ENCODE results near the gene RNF17.
"Not testable (repeated sequence)": the region's sequence is repeated elsewhere in the genome, so short reads cannot be mapped to it uniquely, and the experiment has no call there.

RNF17 gene

DNA sequence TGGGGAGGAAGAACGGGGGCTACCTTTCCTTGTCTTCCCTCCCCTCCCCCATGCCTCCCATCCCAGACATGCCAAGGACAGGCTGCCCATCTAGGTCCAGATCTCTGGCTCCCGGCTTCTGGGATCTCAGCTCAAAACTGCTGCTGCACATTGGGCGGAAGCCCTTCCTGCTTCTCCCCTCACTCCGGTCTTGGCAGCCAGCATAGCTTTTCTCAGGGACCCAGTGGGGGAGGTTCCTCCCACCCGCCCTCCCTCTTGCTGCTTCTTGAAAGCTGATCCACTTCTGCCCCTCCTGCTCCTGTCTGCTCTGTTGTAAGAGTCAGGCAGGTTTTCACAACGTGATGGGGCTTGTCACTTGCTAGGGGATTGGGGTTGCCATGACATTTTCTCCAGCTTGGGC, 21.7 kb upstream of the RNF17 start:
- DNase-seq (ENCODE audit: low read depth in 4 of 4, low spot score in 1 of 4), result no peak

- no peak for DNase-seq (ENCODE audit: low read depth in 4 of 4, low spot score in 1 of 4)
Observed at GRCh38 chr13:24742977-24743376, 21.0 kb upstream of the RNF17 start.

GRCh38 chr13:24744247-24744646, 19.7 kb upstream of the RNF17 start:
- no peak for DNase-seq (ENCODE audit: low read depth in 4 of 4, low spot score in 1 of 4)

- no peak for DNase-seq (ENCODE audit: low read depth in 4 of 4, low spot score in 1 of 4)
Observed at GRCh38 chr13:24745516-24745860, 18.5 kb upstream of the RNF17 start.

DNA sequence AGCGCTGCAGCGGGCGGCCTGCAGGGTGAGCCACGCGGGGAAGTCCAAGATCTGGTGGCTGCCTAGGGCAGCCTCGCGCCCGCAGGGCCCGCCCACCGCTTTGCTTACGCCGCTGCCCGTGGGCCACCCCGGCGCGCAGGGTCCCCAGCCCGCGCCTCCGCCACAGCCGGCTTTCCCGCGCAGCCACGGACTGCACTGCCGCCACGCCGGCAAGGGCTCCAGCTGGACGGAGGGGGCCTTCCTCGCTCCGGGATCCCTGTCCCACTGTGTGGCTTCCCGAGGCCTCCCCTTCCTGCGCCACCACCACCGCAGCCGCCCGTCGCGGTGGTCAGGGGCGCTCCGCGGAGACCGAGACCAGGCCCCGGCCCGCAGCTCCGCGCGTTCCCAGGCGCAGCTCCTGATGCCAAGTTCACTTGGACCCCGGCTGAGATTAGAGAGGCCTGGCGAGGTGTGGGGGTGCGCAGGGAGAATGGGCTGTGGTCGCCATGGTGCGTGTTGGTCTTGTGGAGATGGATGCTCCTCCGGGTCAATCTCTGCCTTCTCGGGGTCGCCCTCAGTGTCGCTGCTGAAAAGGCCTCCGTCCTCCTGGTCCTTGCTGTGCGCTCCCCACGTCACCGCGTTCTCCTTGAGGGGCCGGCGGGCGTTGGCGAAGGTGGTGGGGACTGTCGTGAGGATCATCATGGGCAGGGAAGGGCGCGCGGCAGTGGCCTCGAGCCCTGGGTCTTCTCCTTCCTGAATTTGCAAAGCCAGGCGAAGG, 17.9 kb upstream of the RNF17 start:
- DNase-seq (ENCODE audit: low read depth in 4 of 4, low spot score in 1 of 4), result no peak

- no peak for DNase-seq (ENCODE audit: low read depth in 4 of 4, low spot score in 1 of 4)
Observed at GRCh38 chr13:24746618-24747247, 17.2 kb upstream of the RNF17 start.

DNA sequence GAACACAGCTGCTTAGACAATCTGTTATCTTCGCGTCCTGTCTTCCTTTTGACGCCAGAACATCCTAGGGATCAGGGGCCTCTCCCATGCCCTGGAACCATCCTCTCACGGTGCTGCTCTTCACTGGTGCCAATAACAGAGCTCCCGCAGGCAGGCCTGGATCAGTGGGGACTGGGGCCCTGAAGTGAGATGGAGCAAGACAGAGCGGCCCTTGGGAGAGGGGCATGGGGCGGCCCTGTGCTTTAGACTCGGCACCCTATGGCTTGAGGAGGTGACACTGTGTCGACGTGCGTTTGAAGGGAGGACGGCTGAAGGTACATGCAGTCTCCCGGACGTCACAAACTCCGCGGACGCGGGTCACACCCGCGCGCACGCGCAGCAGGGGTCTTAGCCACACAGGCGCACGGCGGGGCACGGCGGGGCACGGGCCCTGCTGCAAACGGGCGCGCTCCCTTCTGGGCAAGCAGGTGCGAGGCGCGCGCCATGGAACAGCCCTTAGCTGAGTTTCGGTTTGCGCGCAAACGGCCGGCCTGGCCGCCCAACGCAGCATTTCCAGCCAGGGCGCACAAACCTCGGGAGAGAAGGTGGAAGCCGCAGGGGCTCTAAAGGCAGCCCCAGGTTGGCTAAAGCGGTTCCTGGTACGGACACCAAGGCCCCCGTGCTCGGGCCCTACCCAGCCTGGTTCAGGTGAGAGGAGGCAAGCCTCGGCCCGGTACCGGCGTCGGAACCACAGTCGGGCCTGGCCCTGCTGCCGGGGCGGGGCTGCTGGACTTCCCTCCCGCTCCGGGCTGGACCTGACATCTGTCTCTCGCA, 16.5 kb upstream of the RNF17 start:
- peak in 1 of 4 experiments; percentile 25 for DNase-seq (ENCODE audit: low read depth in 4 of 4, low spot score in 1 of 4)

GRCh38 chr13:24748061-24748400, 15.9 kb upstream of the RNF17 start:
- DNase-seq (ENCODE audit: low read depth in 4 of 4, low spot score in 1 of 4), result no peak

- DNase-seq (ENCODE audit: low read depth in 4 of 4, low spot score in 1 of 4), result no peak
Observed at GRCh38 chr13:24759197-24759596, 4.8 kb upstream of the RNF17 start.

GRCh38 chr13:24764276-24764630, 284 bp downstream of the RNF17 start:
- no peak for DNase-seq (ENCODE audit: low read depth in 4 of 4, low spot score in 1 of 4)

DNA sequence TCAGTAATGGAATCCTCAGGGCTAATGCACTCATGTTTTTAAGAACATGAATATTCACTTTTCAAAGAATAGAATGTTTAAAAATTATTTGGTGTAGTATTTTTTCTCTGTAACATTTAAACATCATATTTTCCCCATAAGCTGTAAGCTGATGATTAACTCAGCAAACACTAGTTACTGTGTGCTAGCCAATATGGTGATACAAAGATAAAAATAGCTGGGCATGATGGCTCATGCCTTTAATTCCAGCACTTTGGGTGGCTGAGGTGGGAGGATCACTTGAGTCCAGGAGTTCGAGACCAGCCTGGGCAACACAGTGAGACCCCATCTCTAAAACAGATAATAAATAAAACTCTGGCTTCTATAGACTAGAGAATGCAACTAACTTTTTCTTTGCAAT, 13.2 kb downstream of the RNF17 start:
- no peak for DNase-seq (ENCODE audit: low read depth in 4 of 4, low spot score in 1 of 4)

DNA sequence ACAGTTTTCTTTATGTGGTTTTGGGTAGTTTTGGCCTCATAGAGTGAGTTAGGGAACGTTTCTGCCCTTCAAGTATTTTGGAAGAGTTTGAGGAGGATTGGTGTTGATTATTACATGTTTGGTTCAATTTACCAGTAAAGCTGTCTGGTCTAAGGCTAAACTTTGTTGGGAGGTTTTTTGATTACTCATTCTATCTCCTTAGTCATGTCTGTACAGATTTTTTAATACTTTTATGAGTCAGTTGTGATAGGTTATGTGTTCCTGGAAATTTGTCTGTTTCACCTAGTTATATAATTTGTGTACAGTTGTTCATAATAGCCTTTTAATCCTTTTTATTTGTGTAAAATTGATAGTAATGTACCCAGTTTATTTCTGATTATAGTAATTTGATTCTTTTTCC, 20.4 kb downstream of the RNF17 start:
- DNase-seq (ENCODE audit: low read depth in 4 of 4, low spot score in 1 of 4), result no peak

DNA sequence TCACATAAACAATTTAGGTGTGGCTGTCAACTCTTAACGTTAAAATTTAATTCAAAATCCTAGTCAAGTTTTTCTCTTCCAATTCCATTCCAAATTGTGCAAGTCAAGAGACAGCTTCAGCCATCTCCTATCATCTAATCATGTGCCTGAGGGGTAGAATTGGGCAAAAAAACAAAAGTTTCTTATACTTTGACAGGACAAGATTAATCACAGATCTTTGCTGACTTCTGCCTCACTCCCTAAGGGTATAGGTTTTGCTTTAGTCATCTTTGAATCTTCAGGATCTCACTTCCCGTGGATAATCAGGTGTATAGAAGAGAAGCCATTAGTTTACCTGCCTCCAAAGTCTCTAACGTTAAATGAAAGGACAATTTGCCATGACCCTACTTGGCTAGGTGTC, 24.6 kb downstream of the RNF17 start:
- no peak for DNase-seq (ENCODE audit: low read depth in 4 of 4, low spot score in 1 of 4)

- no peak for DNase-seq (ENCODE audit: low read depth in 4 of 4, low spot score in 1 of 4)
Observed at GRCh38 chr13:24802074-24802473, 38.1 kb downstream of the RNF17 start.

- no peak for DNase-seq (ENCODE audit: low read depth in 4 of 4, low spot score in 1 of 4)
Observed at GRCh38 chr13:24821207-24821606, 57.2 kb downstream of the RNF17 start.

DNA sequence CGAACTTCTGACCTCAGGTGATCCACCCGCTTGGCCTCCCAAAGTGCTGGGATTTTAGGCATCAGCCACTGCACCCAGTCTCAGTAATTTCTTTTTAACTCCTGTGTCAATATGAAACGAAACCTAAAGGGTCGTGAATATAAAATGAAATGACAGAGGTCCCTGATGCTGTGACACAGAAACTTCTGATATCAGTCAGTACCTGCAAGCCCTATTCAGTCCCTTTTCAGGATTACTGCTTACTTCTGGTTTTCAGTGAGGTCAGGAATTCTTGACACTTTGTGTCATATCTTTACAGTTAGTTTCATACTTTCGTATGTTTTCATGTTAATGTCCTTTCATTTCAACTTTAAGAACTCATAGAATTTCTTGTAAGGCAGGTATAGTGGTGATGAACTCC, 58.7 kb downstream of the RNF17 start:
- no peak for DNase-seq (ENCODE audit: low read depth in 4 of 4, low spot score in 1 of 4)

GRCh38 chr13:24823122-24823710, 59.2 kb downstream of the RNF17 start:
- not testable (repeated sequence) for DNase-seq (ENCODE audit: low read depth in 4 of 4, low spot score in 1 of 4)

DNA sequence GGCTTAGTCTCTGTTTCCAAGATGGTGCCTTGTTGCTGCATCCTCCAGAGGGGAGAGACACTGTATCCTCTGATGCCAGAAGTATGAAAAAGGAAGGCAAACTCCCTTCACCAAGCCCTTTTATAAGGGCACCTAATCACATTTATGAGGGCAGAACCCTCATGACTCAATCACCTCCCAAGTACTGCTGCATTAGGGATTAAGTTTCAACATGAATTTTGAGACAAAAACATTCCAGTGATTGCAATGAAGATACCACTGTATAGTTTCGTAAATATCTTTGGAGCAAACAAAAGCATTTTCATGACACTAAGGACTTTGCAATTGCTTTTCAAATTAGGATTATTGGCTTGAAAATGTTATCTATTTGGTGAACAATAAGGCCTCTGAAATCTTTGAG, 63.8 kb downstream of the RNF17 start:
- no peak for DNase-seq (ENCODE audit: low read depth in 4 of 4, low spot score in 1 of 4)

DNA sequence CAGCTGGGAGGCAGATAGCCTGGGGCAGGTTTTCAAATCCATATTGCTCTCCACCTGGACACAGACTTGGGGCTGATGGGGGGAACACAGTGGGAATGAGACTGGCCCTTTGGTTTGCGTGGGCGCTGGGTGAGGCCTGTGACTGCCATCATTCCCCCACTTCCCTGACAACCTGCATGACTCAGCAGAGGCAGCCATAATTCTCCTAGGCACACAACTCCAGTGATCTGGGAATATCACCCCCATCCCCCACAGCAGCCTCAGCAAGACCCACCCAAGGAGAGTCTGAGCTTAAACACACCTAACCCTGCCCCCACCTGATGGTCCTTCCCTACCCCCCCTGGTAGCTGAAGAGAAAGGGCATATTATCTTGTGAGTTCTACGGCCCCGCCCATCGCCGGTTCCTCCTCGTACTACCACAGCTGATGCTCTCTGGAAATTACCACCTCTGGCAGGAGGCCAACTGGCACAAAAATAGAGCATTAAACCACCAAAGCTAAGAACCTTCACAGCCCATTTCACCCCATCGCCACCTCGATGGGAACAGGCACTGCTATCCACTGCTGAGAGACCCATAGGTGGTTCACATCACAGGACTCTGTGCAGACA, 71.0 kb downstream of the RNF17 start:
- DNase-seq (ENCODE audit: low read depth in 4 of 4, low spot score in 1 of 4), result no peak

DNA sequence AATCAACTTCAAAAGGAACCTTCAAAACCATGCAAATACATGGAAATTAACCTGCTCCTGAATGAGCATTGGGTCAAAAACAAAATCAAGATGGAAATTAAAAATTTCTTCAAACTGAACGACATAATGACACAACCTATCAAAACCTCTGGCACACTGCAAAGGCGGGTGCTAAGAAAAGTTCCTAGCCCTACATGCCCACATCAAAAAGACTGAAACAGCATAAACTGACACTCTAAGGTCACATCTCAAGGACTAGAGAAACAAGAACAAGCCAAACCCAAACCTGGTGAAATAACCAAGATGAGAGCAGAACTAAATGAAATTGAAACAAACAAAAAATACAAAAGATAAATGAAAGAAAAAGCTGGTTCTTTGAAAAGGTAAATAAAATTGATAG, 73.6 kb downstream of the RNF17 start:
- DNase-seq (ENCODE audit: low read depth in 4 of 4, low spot score in 1 of 4), result not testable (repeated sequence)

DNA sequence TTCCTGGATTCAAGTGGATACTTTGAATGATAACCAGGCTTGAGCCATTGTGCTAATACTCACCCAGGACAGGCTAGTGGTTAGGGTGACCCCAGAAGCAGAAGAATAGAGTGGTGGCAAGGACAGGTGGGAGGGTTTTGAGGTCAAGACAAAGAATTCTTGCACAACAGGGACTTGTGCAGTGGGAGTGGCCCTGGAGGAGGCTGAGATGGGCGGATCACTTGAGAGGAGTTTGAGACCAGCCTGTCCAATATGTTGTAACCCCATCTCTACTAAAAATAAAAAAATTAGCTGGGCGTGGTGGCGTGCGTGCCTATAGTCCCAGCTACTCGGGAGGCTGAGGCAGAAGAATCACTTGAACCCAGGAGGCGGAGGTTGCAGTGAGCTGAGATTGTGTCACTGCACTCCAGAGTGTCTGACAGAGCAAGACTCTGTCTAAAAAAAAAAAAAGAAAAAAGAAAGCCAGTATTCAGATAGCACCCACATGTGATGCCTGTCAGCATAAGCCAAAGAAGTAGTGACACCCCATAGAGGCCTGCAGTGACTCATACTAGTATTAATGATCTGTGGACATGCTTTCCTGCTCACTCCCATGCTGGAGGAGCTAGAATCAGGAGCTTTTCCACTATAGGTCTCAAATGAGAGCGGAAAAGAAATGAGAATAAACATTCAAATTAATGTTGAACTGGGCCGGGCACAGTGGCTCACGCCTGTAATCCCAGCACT, 78.7 kb downstream of the RNF17 start:
- no peak for DNase-seq (ENCODE audit: low read depth in 4 of 4, low spot score in 1 of 4)

Data from stimulated activated CD4-positive, alpha-beta T cell treated with anti-CD3 and anti-CD28 coated beads, Interleukin-1b, Interleukin-23, amount 100 ng/mL, for 24 hours (primary cell).